IPS-20b (cell line): ENCODE measurements around the gene ARHGEF16.

ENCODE experiments used
- H3K27ac ChIP-seq: one replicate; pipeline ENCODE4 v1.5.1; 2013; ENCODE audit warnings: low read length
- H3K27me3 ChIP-seq: 2 replicates; pipeline ENCODE4 v1.6.1; 2013; ENCODE audit warnings: mild to moderate bottlenecking, low read length, inconsistent platforms; ENCODE audit not compliant: insufficient read depth
- H3K36me3 ChIP-seq: 2 replicates; pipeline ENCODE4 v1.6.1; 2013; ENCODE audit warnings: low read depth, mild to moderate bottlenecking, inconsistent platforms, low read length, moderate library complexity; ENCODE audit not compliant: insufficient read depth
- H3K4me1 ChIP-seq: 2 replicates; pipeline ENCODE4 v1.6.1; 2013; ENCODE audit warnings: mild to moderate bottlenecking, control low read depth, inconsistent platforms, low read length, moderate library complexity; ENCODE audit not compliant: insufficient read depth
- H3K4me3 ChIP-seq: 2 replicates; pipeline ENCODE4 v1.5.1; 2013; ENCODE audit warnings: mild to moderate bottlenecking, low read length, inconsistent platforms
- H3K9ac ChIP-seq: 2 replicates; pipeline ENCODE4 v1.6.1; 2013; ENCODE audit warnings: low read depth, mild to moderate bottlenecking, inconsistent platforms, low read length, moderate library complexity
- H3K9me3 ChIP-seq: 2 replicates; pipeline ENCODE4 v1.6.1; 2013; ENCODE audit warnings: mild to moderate bottlenecking, low read depth, low read length, inconsistent platforms; ENCODE audit not compliant: insufficient read depth

The ARHGEF16 gene

GRCh38 chr1:3468236-3469103, 14.0 kb downstream of the ARHGEF16 start:
- H3K4me3 ChIP-seq = no peak overlapping the region
- H3K27me3 ChIP-seq = no peaks in the 10 kb centered on the region
- H3K4me1 ChIP-seq = peaks cover 5% of the 10 kb centered on the region; the same call in 1 of the 2 replicates
- H3K36me3 ChIP-seq = peaks cover 14% of the 10 kb centered on the region
- H3K9ac ChIP-seq = no peak overlapping the region
- H3K27ac ChIP-seq = no peak overlapping the region
- H3K9me3 ChIP-seq = no peaks in the 10 kb centered on the region

DNA sequence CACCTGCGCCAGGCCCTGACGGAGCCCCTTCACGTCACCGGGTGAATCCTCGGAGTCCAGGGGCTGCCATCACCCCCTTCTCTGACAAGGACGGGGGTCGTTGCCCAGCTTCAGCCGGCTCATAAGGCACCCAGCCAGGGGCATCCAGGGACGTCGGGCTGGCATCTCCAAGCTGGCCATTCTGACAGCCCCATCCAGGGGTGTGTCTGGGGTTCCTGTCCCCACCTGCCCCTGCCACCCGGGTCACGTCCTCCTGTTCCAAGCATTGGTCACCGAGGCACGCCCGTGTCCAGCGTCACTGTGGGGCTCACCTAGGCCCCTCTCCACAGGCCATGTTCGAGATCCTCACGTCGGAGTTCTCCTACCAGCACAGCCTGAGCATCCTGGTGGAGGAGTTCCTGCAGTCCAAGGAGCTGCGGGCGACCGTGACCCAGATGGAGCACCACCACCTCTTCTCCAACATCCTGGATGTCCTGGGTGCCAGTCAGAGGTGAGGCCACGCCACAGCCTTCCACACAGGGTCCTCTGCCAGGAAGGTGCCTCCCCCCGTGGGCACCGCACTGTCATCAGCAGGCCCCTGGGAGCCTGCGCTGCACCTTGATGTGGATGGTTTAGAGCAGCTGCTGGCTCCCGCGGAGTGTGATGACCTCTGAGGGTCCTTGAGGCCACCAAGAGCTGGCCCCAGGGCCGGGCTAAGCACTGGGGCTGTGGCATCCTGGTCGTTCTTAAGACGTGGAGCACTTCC, 14.8 kb downstream of the ARHGEF16 start:
- Histone ChIP-seq H3K36me3 (peaks cover 22% of the 10 kb centered on the region), H3K27ac (no peak overlapping the region), H3K9me3 (no peaks in the 10 kb centered on the region), H3K27me3 (no peaks in the 10 kb centered on the region), H3K4me1 (peaks cover 5% of the 10 kb centered on the region; the same call in 1 of the 2 replicates), H3K4me3 (no peak overlapping the region), H3K9ac (no peak overlapping the region)

DNA sequence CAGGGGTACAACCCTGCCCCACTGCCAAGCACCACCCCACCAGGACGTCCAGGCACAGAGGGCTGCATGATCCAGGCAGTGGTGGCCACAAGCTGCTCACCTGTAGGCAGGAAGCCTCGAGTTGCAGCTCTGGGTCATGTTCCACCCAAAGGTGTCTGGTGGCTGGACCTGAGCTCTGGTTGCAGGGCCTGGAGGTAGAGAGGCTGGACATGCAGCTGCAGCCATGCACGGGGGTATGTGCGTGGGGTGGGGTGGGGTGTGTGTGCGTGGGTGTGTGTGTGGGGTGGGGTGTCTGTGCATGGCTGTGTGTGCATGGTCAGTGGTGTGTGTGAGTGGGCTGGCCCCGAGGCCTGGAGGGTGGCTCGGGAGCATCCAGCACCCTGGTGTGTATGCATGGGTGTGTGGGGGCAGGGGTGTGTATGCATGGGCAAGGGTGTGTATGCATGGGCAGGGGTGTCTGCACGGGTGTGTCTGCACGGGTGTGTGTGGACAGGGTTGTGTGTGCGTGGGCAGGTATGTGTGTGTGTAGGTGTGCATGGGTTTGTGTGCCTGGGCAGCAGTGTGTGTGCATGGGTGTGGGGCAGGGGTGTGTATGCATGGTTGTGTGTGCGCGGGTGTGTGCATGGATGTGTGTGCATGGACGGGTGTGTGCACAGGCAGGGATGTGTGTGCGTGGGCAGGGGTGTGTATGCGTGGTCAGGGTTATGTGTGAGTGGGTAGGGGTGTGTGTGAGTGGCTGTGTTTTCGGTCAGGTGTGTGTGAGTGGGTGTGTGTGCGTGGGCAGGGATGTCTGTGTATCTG, 15.6 kb downstream of the ARHGEF16 start:
- Histone ChIP-seq H3K9me3 (no peaks in the 10 kb centered on the region), H3K27me3 (no peaks in the 10 kb centered on the region), H3K4me1 (peaks cover 5% of the 10 kb centered on the region; the same call in 1 of the 2 replicates), H3K27ac (peak overlapping the region; percentile 64), H3K4me3 (no peak overlapping the region), H3K36me3 (peaks cover 22% of the 10 kb centered on the region), H3K9ac (peak overlapping the region; percentile 51; the same call in 1 of the 2 replicates)

- H3K36me3 ChIP-seq = peaks cover 22% of the 10 kb centered on the region
- no peaks in the 10 kb centered on the region for H3K27me3 ChIP-seq
- peaks cover 5% of the 10 kb centered on the region; the same call in 1 of the 2 replicates for H3K4me1 ChIP-seq
- no peaks in the 10 kb centered on the region for H3K9me3 ChIP-seq
- H3K27ac ChIP-seq = peak overlapping the region; percentile 64
- peak overlapping the region; percentile 51 for H3K9ac ChIP-seq
- no peak overlapping the region for H3K4me3 ChIP-seq
Measured at GRCh38 chr1:3470650-3471355, 16.3 kb downstream of the ARHGEF16 start.

GRCh38 chr1:3471356-3472087, 17.1 kb downstream of the ARHGEF16 start:
- Histone ChIP-seq H3K36me3 (peaks cover 22% of the 10 kb centered on the region), H3K4me1 (peaks cover 5% of the 10 kb centered on the region; the same call in 1 of the 2 replicates)

DNA sequence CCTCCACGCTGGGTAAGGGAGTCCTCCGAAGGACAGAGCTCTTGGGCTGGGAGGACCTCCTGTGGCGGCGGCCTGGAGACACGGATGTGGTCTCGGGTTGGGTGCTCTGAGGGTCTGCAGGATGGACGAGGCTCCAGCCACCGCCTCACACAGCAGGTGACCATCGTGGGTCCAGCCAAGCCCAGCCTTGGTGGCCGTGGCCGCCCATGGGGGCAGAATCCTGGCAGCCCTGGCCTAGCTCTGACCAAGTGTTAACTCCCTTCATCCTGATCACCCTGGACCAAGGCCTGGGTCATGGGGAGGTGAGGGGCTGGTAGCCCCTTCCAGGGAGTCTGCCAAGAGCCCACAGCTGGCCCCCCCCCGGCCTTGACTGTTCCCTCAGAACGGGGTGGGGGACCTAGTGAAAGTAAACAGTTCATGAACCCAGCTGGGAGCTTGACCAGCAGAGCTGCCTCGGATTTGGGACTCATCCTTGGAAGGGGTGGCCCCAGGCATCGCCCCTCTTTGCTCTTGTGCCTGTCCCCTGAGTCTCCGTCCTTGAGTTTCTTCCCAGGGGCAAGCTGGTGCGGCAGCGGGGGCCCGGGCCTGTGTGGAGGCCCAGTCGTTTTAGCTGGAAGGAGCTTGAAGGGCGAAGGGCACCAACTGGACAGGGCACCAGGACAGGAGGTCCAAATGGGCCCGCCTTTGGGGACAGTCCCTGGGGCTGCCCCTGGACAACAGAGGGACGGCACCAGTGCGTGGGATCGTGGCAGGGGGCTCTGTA, 17.8 kb downstream of the ARHGEF16 start:
- peak overlapping the region; percentile 76; the same call in 1 of the 2 replicates for H3K9ac ChIP-seq
- H3K9me3 ChIP-seq = no peaks in the 10 kb centered on the region
- H3K27ac ChIP-seq = peak overlapping the region; percentile 76
- H3K36me3 ChIP-seq = peaks cover 22% of the 10 kb centered on the region
- H3K4me3 ChIP-seq = no peak overlapping the region
- H3K27me3 ChIP-seq = no peaks in the 10 kb centered on the region
- peaks cover 5% of the 10 kb centered on the region; the same call in 1 of the 2 replicates for H3K4me1 ChIP-seq

More at GRCh38 chr1:3471356-3472087, 17.1 kb downstream of the ARHGEF16 start:
- no peaks in the 10 kb centered on the region for H3K27me3 ChIP-seq
- H3K4me3 ChIP-seq = no peak overlapping the region
- peak overlapping the region; percentile 76 for H3K27ac ChIP-seq
- no peaks in the 10 kb centered on the region for H3K9me3 ChIP-seq
- peak overlapping the region; percentile 76 for H3K9ac ChIP-seq

DNA sequence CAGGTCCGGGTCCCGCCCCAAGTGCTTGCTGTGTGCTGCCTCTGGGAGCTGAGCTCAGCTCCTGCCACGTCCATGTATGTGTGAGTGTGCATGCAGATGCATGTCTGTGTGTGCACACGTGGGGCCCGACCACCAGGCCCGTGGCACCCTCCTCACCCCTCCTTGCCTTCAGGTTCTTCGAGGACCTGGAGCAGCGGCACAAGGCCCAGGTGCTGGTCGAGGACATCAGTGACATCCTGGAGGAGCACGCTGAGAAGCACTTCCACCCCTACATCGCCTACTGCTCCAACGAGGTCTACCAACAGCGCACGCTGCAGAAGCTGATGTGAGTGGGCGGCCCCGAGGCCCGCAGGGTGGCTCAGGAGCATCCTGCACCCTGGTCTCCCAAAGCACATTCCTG, 18.4 kb downstream of the ARHGEF16 start:
- Histone ChIP-seq H3K4me3 (no peak overlapping the region), H3K27me3 (no peaks in the 10 kb centered on the region), H3K9me3 (no peaks in the 10 kb centered on the region), H3K4me1 (peaks cover 5% of the 10 kb centered on the region; the same call in 1 of the 2 replicates), H3K36me3 (peaks cover 22% of the 10 kb centered on the region), H3K9ac (no peak overlapping the region), H3K27ac (no peak overlapping the region)

- Histone ChIP-seq H3K4me3 (no peak overlapping the region), H3K9ac (no peak overlapping the region), H3K4me1 (peaks cover 5% of the 10 kb centered on the region; the same call in 1 of the 2 replicates), H3K27ac (no peak overlapping the region), H3K27me3 (no peaks in the 10 kb centered on the region), H3K36me3 (peaks cover 22% of the 10 kb centered on the region), H3K9me3 (no peaks in the 10 kb centered on the region)
Measured at GRCh38 chr1:3473381-3473844, 18.9 kb downstream of the ARHGEF16 start.

- peaks cover 22% of the 10 kb centered on the region for H3K36me3 ChIP-seq
- no peaks in the 10 kb centered on the region for H3K9me3 ChIP-seq
- H3K27me3 ChIP-seq = no peaks in the 10 kb centered on the region
- H3K4me3 ChIP-seq = no peak overlapping the region
- no peak overlapping the region for H3K9ac ChIP-seq
- no peak overlapping the region for H3K27ac ChIP-seq
- peaks cover 5% of the 10 kb centered on the region; the same call in 1 of the 2 replicates for H3K4me1 ChIP-seq
Measured at GRCh38 chr1:3474016-3474415, 19.6 kb downstream of the ARHGEF16 start.

GRCh38 chr1:3474421-3474820, 20.0 kb downstream of the ARHGEF16 start:
- H3K9ac ChIP-seq = no peak overlapping the region
- peaks cover 5% of the 10 kb centered on the region; the same call in 1 of the 2 replicates for H3K4me1 ChIP-seq
- no peak overlapping the region for H3K27ac ChIP-seq
- H3K36me3 ChIP-seq = peaks cover 19% of the 10 kb centered on the region
- no peak overlapping the region for H3K4me3 ChIP-seq
- H3K27me3 ChIP-seq = no peaks in the 10 kb centered on the region
- no peaks in the 10 kb centered on the region for H3K9me3 ChIP-seq
